H54 (cell line): ENCODE data around the gene MAD1L1.

Source experiments
- DNase-seq: peaks from one replicate; pipeline ENCODE4 v3.0.0; 2011; ENCODE audit warnings: low spot score, mixed read lengths; ENCODE audit not compliant: insufficient read length
- FAIRE-seq: peaks from 3 replicates; lab custom pipeline; 2011; peaks lifted over from hg19 to GRCh38; lab: Jason Lieb, UNC
- POLR2A ChIP-seq: IDR thresholded peaks from 2 replicates; pipeline ENCODE4 v1.6.1; 2011; ENCODE audit warnings: low read depth, mild to moderate bottlenecking, low read length

The MAD1L1 gene

DNA sequence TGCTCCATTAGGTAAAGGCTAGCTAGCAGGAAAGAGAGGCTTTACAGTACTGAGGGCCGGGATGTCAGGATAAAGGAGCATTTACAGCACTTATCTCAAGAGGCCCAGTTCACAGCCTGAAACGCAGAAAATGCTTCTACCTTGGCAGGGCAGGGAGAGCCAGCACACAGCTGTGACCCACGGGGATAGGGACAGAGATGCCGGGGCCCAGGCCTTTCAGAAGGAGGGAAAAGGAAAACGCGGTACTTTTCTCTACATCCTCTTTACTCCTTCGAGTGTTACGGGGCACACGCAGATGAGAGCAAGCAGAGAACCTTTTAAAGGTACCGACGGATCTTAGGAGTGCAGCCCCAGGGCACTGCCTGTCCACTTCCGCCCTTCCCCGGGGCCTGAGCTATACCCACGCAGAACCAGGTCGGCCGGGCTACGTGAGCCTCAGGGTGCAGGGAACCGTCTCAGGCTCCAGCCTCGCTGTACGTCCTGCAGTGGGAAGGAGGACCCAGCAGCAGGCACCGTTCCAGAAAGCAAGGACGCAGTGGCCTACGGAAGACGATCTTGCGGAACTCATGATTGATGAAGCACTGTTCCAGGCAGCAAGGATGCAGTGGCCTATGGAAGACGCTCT lies 330.4 kb downstream of the MAD1L1 start:
- DNase-seq (no peak), FAIRE-seq (no peak)
- no peak for TF ChIP-seq POLR2A

DNA sequence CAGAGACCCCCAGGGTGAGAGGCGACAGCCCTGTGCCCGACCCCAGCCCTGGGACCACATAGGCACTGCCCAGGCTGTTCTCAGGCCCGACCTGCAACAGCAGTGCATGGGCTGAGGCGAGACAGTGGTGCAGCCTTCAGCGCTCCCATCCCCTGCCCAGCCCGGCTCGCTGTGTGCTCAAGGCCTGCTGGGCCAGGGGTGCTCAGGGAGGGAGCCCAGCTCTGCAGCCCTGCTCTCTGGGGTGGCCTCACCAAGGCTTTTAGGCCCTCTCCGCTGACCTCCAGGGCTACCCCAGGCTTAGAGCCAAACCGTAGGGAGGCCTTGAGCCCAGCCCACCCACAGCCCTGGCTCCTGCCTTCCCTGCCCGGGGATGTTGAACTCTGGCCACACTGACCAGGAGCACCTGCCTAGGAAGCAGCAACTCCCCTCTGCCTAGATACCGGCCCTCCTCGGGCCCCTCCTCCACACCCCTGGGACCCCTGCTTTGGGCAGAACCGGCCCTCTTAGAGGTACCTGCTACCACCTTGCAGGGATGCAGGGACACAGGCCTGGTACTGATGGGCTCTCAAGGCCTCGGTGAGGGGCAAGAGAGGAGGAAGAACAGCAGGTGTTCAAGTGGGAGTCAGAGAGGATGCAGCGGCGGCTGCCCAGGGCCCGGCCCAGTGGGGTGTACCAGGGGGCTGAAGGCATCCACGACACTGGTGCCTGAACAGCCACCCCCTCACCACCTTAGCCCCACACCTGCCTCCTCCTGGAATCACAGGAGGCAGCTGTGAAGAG lies 331.1 kb downstream of the MAD1L1 start:
- no peak for FAIRE-seq

DNA sequence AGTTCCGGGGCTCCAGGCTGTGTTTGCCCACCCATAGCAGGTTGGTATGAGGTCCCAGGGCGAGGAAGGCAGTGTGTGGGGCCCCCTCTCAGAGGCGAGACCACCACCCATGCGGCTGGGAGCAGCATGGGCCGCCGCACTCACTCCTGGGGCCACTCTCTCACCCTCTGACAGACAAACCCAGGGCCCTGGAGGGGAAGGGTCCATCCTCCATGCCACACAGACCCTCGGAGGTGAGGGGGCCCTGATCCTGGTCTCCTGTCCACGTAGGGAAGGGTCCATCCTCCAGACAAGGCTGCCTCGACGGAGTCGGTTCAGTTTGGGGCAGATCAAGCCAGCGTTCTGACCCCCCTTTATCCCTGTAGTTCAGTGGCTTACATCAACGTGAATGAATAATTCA lies 331.9 kb downstream of the MAD1L1 start:
- FAIRE-seq (no peak), DNase-seq (no peak)
- no peak for TF ChIP-seq POLR2A

More for the DNA sequence above, 331.1 kb downstream of the MAD1L1 start:
- TF ChIP-seq POLR2A = no peak
- DNase-seq = no peak

DNA sequence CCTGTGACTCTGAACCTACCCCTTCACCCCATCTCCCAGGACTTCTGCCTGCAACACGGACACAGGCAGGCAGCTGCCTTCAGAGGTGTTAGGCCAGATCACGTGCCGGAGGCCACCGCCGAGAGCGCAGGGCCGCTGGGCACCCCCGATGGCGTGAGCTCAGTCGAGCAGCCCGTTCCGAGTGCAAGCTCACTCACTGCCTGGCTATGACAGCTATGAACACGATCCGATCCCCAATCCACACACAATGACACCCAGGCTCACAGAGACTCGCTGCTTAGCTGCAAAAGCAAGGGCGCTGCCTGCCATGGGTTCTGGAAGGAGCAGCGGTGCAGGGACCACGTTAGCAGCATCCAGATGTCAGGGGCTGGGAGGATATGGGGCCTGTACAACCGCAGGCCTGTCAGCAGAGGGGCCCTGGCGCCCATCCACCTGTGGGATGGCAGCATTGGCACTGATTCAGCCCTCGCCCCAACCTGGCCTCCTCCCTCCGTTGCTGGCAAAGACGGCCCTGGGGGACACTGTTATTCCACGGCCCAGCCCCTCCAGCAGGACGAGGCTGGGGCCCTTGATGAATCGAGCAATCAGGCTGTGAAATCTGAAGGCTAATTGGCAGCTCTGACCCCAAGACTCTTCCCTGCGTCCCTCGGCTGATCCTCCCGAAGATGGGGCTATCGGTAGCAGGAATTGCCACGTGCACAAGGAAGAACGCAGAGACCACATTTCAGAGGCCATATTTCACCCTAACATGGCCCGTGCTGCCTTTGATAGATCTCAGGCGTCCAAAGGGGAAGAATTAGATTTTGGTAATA lies 332.6 kb downstream of the MAD1L1 start:
- TF ChIP-seq POLR2A = no peak
- DNase-seq = no peak
- no peak for FAIRE-seq

DNA sequence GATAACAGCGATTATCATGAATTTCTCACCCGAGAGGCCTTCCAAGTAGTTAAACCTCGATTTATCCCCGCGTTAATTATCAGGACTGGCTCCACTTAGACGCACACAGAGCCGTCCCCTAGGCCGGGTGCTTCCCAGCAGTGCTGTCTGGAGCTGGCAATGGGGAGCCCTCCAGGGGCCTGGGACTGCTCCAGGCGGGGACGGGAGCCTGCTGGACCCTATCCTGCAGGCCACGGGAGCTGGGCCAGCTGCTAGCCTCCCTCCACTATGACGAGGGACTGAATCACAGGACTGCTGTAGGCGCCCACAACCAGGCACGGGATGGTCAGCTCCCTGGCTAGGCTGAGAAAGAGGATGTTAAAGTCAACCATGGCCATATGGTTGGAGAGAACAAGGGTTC lies 333.5 kb downstream of the MAD1L1 start:
- DNase-seq (peak; percentile 97), FAIRE-seq (no peak)
- no peak for TF ChIP-seq POLR2A

DNA sequence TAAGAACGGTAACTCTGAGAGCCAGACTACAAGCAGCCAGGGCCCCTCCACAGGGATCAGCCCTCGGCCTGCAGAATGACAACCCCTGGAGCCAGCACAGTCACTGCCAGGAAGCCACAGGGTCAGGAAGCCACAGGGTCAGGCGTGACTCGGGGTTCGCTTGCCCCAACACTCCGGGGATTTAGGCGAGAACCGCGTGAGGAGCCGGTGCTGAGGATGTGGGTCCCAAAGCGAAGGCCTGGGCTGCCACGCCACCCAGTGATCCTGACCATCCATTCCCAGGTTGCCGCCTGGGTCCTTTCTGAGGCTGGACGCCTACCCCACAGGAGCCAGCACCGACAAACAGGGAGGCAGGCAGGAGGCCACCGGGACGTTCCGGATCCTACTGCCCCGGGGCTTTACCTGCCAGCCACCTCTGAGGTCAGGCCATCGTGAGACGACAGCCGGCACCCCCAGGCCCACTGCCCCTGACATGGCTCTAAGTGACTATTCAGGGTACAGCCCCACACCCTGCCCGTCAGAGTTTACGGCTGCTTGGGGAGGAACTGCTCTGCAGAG lies 334.0 kb downstream of the MAD1L1 start:
- DNase-seq (no peak), FAIRE-seq (no peak)
- TF ChIP-seq POLR2A = no peak

DNA sequence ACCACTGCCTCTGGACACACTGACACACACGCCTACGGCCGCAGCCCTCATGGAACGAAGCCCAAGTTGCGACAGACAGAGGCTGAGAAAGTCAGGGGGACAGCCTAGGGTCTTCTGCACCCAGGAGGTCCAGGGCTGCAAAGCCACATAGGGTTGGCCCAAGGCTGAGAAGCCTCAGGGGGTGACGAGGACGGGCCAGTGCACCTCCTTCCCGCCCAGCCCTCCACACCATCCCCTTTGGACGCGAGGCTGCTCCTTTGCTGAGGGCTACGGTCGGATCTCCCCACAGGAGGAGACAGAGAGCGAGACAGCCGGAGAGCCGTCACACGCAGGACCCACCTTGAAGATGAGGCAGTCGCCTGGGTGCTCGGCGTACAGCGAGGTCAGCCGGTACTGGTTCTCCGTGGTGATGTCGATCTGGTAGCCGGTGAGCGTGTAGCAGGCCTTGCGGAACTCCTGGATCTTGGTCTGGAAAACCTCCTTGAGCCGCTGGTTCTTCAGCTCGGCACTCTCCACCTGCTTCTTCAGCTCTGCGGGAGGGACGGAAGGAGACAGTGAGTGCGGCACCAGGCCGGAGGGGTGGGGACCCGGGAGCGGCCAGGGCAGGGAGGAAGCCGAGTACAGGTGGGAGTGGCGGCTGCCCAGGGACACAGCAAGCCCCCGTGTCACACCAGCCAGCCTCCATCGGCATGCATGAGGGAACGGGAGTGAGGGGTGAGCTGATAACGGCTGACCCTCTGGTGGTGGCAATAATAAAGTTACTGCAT lies 334.7 kb downstream of the MAD1L1 start:
- DNase-seq (no peak), FAIRE-seq (no peak)
- no peak for TF ChIP-seq POLR2A

- DNase-seq = no peak
- no peak for TF ChIP-seq POLR2A
- no peak for FAIRE-seq
Measured at GRCh38 chr7:1897076-1897860, 335.5 kb downstream of the MAD1L1 start.

DNA sequence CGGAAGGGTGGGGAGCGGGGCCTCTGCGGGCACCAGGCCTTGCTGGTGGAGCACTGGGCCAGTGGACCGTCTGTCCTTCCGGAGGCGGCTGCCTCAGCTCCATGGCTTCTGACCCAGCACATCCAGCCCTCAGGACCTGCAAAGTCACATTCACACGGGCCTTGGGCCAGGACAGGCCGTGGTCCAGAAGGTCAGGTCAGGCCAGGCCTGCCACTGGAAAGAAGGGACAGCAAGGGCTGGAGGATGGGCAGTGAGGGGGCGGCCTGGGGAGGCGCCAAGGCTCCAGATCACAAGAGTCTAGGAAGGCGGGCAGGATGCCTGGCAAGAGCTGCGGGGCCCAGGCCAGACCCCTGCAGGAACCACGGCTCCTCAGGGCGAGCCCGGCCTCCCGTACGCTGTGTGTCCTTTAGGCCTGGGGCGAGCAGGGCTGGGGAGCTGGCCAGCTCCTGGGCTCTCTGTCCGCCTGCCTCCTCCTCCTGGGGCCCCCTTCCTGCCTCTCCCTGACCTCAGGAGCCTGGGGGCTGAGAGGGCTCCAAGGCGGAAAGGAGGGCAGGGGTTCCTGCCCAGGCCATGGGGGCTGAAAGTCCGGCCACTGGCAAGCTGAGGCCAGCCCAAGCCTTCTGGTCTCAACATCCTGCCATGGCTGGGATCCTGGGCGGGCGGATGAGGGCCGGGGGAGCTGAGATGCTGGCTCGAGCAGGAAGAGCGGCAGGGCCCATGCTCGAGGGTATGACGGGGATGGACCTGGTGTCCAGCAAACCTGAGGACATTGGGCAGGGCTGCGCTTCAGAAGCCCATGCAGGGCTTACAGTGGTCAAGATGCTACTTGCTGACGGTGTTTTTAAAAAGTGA lies 336.9 kb downstream of the MAD1L1 start:
- no peak for FAIRE-seq
- no peak for DNase-seq
- no peak for TF ChIP-seq POLR2A

- no peak for TF ChIP-seq POLR2A
- DNase-seq = no peak
- FAIRE-seq = no peak
Measured at GRCh38 chr7:1894906-1895663, 337.7 kb downstream of the MAD1L1 start.

GRCh38 chr7:1894313-1894900 lies 338.3 kb downstream of the MAD1L1 start:
- DNase-seq = no peak
- FAIRE-seq = no peak
- TF ChIP-seq POLR2A = no peak
